Duodenal mucosa (tissue), 2 donors: Measurements from ENCODE around the gene APCDD1L.
"Not testable (repeated sequence)": the region's sequence is repeated elsewhere in the genome, so short reads cannot be mapped to it uniquely, and the experiment has no call there.

Source experiments
- H3K27ac ChIP-seq: one replicate; pipeline ENCODE4 v1.7.0; 2013; ENCODE audit warnings: low read depth, low read length
- H3K27me3 ChIP-seq, 2 donors: one replicate each; pipeline ENCODE4 v1.7.0; 2013; ENCODE audit warnings: low read length in 2 of 2, control low read depth in 1 of 2; ENCODE audit not compliant: insufficient read depth in 2 of 2, control insufficient read depth in 1 of 2
- H3K36me3 ChIP-seq, 2 donors: one replicate each; pipeline ENCODE4 v1.7.0; 2013; ENCODE audit warnings: low read length in 2 of 2, control low read depth in 1 of 2; ENCODE audit not compliant: insufficient read depth in 2 of 2, control insufficient read depth in 1 of 2
- H3K4me1 ChIP-seq, 2 donors: one replicate each; pipeline ENCODE4 v1.7.0; 2013; ENCODE audit warnings: low read length in 2 of 2, control low read depth in 1 of 2; ENCODE audit not compliant: insufficient read depth in 2 of 2, control insufficient read depth in 1 of 2
- H3K4me3 ChIP-seq, 2 donors: one replicate each; pipeline ENCODE4 v1.7.0; 2013; ENCODE audit warnings: low read length in 2 of 2, low read depth in 1 of 2
- H3K9ac ChIP-seq, 2 donors: one replicate each; pipeline ENCODE4 v1.7.0; 2013; ENCODE audit warnings: low read length in 2 of 2, low read depth in 1 of 2
- H3K9me3 ChIP-seq, 2 donors: one replicate each; pipeline ENCODE4 v1.7.0; 2013; ENCODE audit warnings: low read length in 2 of 2, control low read depth in 1 of 2; ENCODE audit not compliant: control insufficient read depth in 1 of 2

APCDD1L gene

GRCh38 chr20:58416057-58416456 is 99.1 kb downstream of the APCDD1L start:
- no peaks in the 10 kb centered on the region for H3K9me3 ChIP-seq
- peaks cover 9 to 17% of the 10 kb centered on the region in 2 donors for H3K4me1 ChIP-seq
- H3K27ac ChIP-seq, result no peak overlapping the region
- H3K9ac ChIP-seq, result no peak overlapping the region
- no peak overlapping the region for H3K4me3 ChIP-seq
- H3K27me3 ChIP-seq, result no peaks in the 10 kb centered on the region
- H3K36me3 ChIP-seq, result peaks cover 0 to 28% of the 10 kb centered on the region in 2 donors

GRCh38 chr20:58414786-58415185 is 100.4 kb downstream of the APCDD1L start:
- not testable (repeated sequence) for H3K9ac ChIP-seq, H3K27ac ChIP-seq, H3K27me3 ChIP-seq

GRCh38 chr20:58414216-58414615 is 101.0 kb downstream of the APCDD1L start:
- H3K4me3 ChIP-seq, H3K9me3 ChIP-seq: not testable (repeated sequence)
- peaks cover 9 to 21% of the 10 kb centered on the region in 2 donors for H3K4me1 ChIP-seq

More at GRCh38 chr20:58414786-58415185, 100.4 kb downstream of the APCDD1L start:
- Histone ChIP-seq H3K4me1 (peaks cover 9 to 17% of the 10 kb centered on the region in 2 donors), H3K36me3 (peaks cover 0 to 17% of the 10 kb centered on the region in 2 donors)
- not testable (repeated sequence) for H3K4me3 ChIP-seq, H3K9me3 ChIP-seq

More at GRCh38 chr20:58414216-58414615, 101.0 kb downstream of the APCDD1L start:
- peaks cover 0 to 11% of the 10 kb centered on the region in 2 donors for H3K36me3 ChIP-seq
- not testable (repeated sequence) for H3K9ac ChIP-seq, H3K27ac ChIP-seq, H3K27me3 ChIP-seq
